ENCODE measurements around the gene OLIG2.
A peak's percentile ranks its signal among the peaks of the same experiment; 100 is the strongest.

The OLIG2 gene

GRCh38 chr21:33022489-33022827 is 3.3 kb upstream of the OLIG2 start:
- in situ Hi-C loops (cut with MboI; ENCODE audit: low sequenced_read_pairs, unreplicated experiment) = no loop called here
- peak; percentile 26 for DNase-seq (ENCODE audit: low spot score)
- no peak for TF ChIP-seq CTCF (IDR thresholded peaks at IDR 0.05; ENCODE audit: borderline replicate concordance, control extremely low read depth, extremely low read depth, insufficient read depth, missing control alignments)

GRCh38 chr21:33022828-33023573 is 2.7 kb upstream of the OLIG2 start:
- in situ Hi-C loops (cut with MboI; ENCODE audit: low sequenced_read_pairs, unreplicated experiment) = no loop called here
- peak; percentile 31 for DNase-seq (ENCODE audit: low spot score)
- TF ChIP-seq CTCF (IDR thresholded peaks at IDR 0.05; ENCODE audit: borderline replicate concordance, control extremely low read depth, extremely low read depth, insufficient read depth, missing control alignments) = no peak

DNA sequence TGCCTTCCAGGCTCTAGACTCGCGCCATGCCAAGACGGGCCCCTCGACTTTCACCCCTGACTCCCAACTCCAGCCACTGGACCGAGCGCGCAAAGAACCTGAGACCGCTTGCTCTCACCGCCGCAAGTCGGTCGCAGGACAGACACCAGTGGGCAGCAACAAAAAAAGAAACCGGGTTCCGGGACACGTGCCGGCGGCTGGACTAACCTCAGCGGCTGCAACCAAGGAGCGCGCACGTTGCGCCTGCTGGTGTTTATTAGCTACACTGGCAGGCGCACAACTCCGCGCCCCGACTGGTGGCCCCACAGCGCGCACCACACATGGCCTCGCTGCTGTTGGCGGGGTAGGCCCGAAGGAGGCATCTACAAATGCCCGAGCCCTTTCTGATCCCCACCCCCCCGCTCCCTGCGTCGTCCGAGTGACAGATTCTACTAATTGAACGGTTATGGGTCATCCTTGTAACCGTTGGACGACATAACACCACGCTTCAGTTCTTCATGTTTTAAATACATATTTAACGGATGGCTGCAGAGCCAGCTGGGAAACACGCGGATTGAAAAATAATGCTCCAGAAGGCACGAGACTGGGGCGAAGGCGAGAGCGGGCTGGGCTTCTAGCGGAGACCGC is 2.0 kb upstream of the OLIG2 start:
- DNase-seq (ENCODE audit: low spot score) = peak; percentile 37
- in situ Hi-C loops (cut with MboI; ENCODE audit: low sequenced_read_pairs, unreplicated experiment) = no loop called here
- TF ChIP-seq CTCF (IDR thresholded peaks at IDR 0.05; ENCODE audit: borderline replicate concordance, control extremely low read depth, extremely low read depth, insufficient read depth, missing control alignments) = no peak

- no peak for TF ChIP-seq CTCF (IDR thresholded peaks at IDR 0.05; ENCODE audit: borderline replicate concordance, control extremely low read depth, extremely low read depth, insufficient read depth, missing control alignments)
- in situ Hi-C loops (cut with MboI; ENCODE audit: low sequenced_read_pairs, unreplicated experiment) = no loop called here
- peak; percentile 28 for DNase-seq (ENCODE audit: low spot score)
Observed at GRCh38 chr21:33024201-33025103, 1.3 kb upstream of the OLIG2 start.

GRCh38 chr21:33025106-33025488 is 638 bp upstream of the OLIG2 start:
- DNase-seq (ENCODE audit: low spot score) = peak; percentile 34
- in situ Hi-C loops (cut with MboI; ENCODE audit: low sequenced_read_pairs, unreplicated experiment) = no loop called here
- no peak for TF ChIP-seq CTCF (IDR thresholded peaks at IDR 0.05; ENCODE audit: borderline replicate concordance, control extremely low read depth, extremely low read depth, insufficient read depth, missing control alignments)

- TF ChIP-seq CTCF (IDR thresholded peaks at IDR 0.05; ENCODE audit: borderline replicate concordance, control extremely low read depth, extremely low read depth, insufficient read depth, missing control alignments) = no peak
- DNase-seq (ENCODE audit: low spot score) = peak; percentile 43
- in situ Hi-C loops (cut with MboI; ENCODE audit: low sequenced_read_pairs, unreplicated experiment) = no loop called here
Observed at GRCh38 chr21:33026443-33026858, 716 bp downstream of the OLIG2 start.
